Astrocyte of the cerebellum (primary cell): ENCODE data around the gene TNFRSF19.

Experiments used
- DNase-seq: peaks from one replicate; pipeline ENCODE4 v3.0.0-alpha.2; 2011; ENCODE audit warnings: low read depth
- H3K4me3 ChIP-seq: 2 replicates; pipeline ENCODE4 v1.5.1; 2011; ENCODE audit warnings: mild to moderate bottlenecking, low read depth, low read length, moderate library complexity
- in situ Hi-C: cut with HindIII; loops from 2 replicates; pipeline ENCODE4 v1.10.0; 2017; ENCODE audit warnings: low sequenced_read_pairs
- TF ChIP-seq, protein P1 (sequence below): IDR thresholded peaks from 2 replicates; pipeline ENCODE4 v1.5.1; 2012; ENCODE audit warnings: low read length, low read depth, moderate library complexity, mild to moderate bottlenecking; ENCODE audit errors: missing control alignments

The TNFRSF19 gene

DNA sequence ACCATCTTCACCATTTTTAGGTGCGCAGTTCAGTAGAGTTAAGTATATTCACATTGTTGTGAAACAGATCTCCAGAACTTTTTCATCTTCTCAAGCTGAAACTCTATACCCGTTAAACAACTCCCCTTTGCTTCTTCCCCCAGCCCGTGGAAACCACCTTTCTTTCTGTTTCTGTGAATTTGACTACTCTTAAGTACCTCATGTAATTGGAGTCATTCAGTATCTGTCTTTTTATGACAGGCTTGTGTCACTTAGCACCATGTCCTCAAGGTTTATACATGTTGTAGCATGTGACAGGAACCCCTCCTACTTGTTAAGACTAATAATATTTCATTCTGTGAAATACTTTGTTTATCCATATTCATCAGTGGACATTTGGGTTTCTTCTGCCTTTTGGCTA is 52.8 kb downstream of the TNFRSF19 start:
- in situ Hi-C loops: no loop called here
- TF ChIP-seq, protein P1, sequence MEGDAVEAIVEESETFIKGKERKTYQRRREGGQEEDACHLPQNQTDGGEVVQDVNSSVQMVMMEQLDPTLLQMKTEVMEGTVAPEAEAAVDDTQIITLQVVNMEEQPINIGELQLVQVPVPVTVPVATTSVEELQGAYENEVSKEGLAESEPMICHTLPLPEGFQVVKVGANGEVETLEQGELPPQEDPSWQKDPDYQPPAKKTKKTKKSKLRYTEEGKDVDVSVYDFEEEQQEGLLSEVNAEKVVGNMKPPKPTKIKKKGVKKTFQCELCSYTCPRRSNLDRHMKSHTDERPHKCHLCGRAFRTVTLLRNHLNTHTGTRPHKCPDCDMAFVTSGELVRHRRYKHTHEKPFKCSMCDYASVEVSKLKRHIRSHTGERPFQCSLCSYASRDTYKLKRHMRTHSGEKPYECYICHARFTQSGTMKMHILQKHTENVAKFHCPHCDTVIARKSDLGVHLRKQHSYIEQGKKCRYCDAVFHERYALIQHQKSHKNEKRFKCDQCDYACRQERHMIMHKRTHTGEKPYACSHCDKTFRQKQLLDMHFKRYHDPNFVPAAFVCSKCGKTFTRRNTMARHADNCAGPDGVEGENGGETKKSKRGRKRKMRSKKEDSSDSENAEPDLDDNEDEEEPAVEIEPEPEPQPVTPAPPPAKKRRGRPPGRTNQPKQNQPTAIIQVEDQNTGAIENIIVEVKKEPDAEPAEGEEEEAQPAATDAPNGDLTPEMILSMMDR: no peak
- H3K4me3 ChIP-seq: no peak overlapping the region
- no peak for DNase-seq

- TF ChIP-seq, protein P1: no peak
- H3K4me3 ChIP-seq: no peak overlapping the region
- DNase-seq: no peak
- in situ Hi-C loops: no loop called here
Measured at GRCh38 chr13:23623394-23623793, 53.2 kb downstream of the TNFRSF19 start.

DNA sequence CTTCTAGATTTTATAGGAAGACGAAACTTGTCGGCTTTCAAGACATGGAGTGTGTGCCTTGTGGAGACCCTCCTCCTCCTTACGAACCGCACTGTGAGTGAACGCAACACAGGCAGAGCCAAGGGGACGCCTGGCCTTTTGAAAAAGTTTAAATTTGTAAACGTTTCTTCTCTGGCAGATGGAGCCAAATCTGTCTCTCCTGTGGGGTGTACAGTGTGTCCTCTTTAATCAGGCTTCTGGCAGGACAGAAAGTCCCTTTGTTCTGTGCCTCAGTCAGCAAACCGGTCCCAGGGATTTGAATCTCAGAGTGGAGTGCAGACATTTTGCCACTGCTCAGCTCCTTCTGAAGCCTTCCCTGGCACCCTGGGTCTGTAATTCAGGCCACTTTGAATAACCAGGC is 56.5 kb downstream of the TNFRSF19 start:
- in situ Hi-C loops: no loop called here
- DNase-seq: no peak
- H3K4me3 ChIP-seq: no peak overlapping the region
- TF ChIP-seq, protein P1: no peak

- in situ Hi-C loops: no loop called here
- H3K4me3 ChIP-seq: no peak overlapping the region
- DNase-seq: no peak
- TF ChIP-seq, protein P1: no peak
Measured at GRCh38 chr13:23627410-23627809, 57.2 kb downstream of the TNFRSF19 start.

GRCh38 chr13:23628250-23628649 is 58.0 kb downstream of the TNFRSF19 start:
- TF ChIP-seq, protein P1: no peak
- in situ Hi-C loops: no loop called here
- no peak for DNase-seq
- H3K4me3 ChIP-seq: no peak overlapping the region

DNA sequence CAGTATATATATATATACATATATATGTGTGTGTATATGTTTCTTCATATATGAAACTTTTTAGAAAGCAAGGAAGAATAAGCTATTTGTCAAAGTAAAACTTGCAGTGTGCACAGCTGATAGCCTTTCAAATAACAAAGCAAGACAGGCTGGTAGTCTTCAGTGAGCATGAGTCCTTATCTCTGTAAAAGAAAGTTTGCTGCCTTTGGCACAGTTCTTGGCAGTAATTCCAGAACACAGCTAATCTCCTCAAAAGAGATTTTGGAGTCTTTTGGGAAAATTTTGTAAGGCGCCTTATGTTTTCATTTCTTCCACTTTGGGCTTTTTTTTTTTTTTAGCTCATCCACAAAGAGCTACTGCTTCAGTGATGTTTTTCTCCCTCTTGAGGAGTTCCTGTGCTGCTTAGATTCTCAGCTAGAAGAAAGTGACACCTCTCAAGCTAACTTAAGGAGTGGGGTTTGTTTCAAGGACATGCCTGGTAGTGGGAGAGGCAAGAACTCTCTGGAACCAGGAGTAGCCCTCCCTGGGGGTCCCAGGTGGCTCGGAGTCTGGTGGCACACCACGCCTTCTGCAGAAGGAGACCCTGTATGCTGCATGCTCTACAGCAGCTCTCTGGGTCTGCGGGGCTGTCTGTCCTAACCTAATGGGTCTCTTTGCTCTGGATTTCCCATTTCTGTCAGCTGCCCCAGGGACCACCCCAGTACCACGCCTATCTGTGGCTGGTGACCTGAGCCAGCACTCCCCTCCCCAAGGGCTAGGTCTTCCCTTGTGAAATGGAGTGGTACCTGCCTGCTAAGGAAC is 58.8 kb downstream of the TNFRSF19 start:
- in situ Hi-C loops: no loop called here
- no peak overlapping the region for H3K4me3 ChIP-seq
- TF ChIP-seq, protein P1: no peak
- DNase-seq: no peak
